ENCODE measurements around the gene LBH.

- no peak for TF ChIP-seq POLR2A (IDR thresholded peaks at IDR 0.05)
- no peak for TF ChIP-seq CTCF (IDR thresholded peaks at IDR 0.05)
- TF ChIP-seq POLR2AphosphoS5 (IDR thresholded peaks at IDR 0.05): no peak
Observed at GRCh38 chr2:30184035-30184434, 47.3 kb upstream of the LBH start.
